ENCODE measurements around the gene CHAC1.

- no peak for TF ChIP-seq CTCF (IDR thresholded peaks at IDR 0.05)
- TF ChIP-seq POLR2A (IDR thresholded peaks at IDR 0.05), result no peak
Measured at GRCh38 chr15:40904552-40905201, 48.6 kb upstream of the CHAC1 start.
